ENCODE measurements around the gene CHTF18. TPM values are rescaled to one million over a fixed set of nuclear protein-coding genes. Genes with fewer than 3 reads are reported as not detected.

CHTF18 gene
- total RNA-seq, 2 experiments from 2014 or later, result 125 to 146 TPM

GRCh38 chr16:815861-816260 is 27.4 kb downstream of the CHTF18 start:
- BruUV-seq (replicated peaks), result no TSS peak
- intact Hi-C loops (cut with micrococcal nuclease; ENCODE audit: unreplicated experiment), result no loop called here

GRCh38 chr16:817001-817906 is 28.8 kb downstream of the CHTF18 start:
- H3K9me2 ChIP-seq (ENCODE audit: insufficient read depth, low read length), result no peaks in the 10 kb centered on the region
- H3K27ac ChIP-seq (ENCODE audit: low read depth, low read length, poor library complexity, severe bottlenecking), result no peak overlapping the region
- no peak overlapping the region for H3K4me3 ChIP-seq (ENCODE audit: low read depth, low read length, poor library complexity, severe bottlenecking)
- TF ChIP-seq EZH2phosphoT487 (IDR thresholded peaks at IDR 0.05; ENCODE audit: borderline replicate concordance, low read depth, low read length), result no peak
- H3K4me2 ChIP-seq (ENCODE audit: low read length), result no peak overlapping the region
- intact Hi-C loops (cut with micrococcal nuclease; ENCODE audit: unreplicated experiment), result no loop called here
- ChIA-PET CTCF (ENCODE audit: unreplicated experiment) (no interaction called here), POLR2A (no interaction called here)
- H3K36me3 ChIP-seq (ENCODE audit: insufficient read depth, low read length), result no peaks in the 10 kb centered on the region
- H3K79me2 ChIP-seq (ENCODE audit: insufficient read depth, low read depth, low read length), result no peaks in the 10 kb centered on the region
- H3K4me1 ChIP-seq (ENCODE audit: insufficient read depth, low read length, poor library complexity, severe bottlenecking), result no peaks in the 10 kb centered on the region
- no TSS peak for BruUV-seq (replicated peaks)
- H3K9me3 ChIP-seq (ENCODE audit: low read length), result no peaks in the 10 kb centered on the region
- H4K20me1 ChIP-seq (ENCODE audit: insufficient read depth, low read length), result no peaks in the 10 kb centered on the region
- no peak overlapping the region for H2AFZ ChIP-seq (ENCODE audit: low read length)
- no peak for DNase-seq (ENCODE audit: low spot score)

More at GRCh38 chr16:815861-816260, 27.4 kb downstream of the CHTF18 start:
- no peaks in the 10 kb centered on the region for H3K36me3 ChIP-seq (ENCODE audit: insufficient read depth, low read length)
- ChIA-PET POLR2A (no interaction called here), CTCF (ENCODE audit: unreplicated experiment) (no interaction called here)
- H3K4me1 ChIP-seq (ENCODE audit: insufficient read depth, low read length, poor library complexity, severe bottlenecking), result no peaks in the 10 kb centered on the region
- H3K4me3 ChIP-seq (ENCODE audit: low read depth, low read length, poor library complexity, severe bottlenecking), result no peak overlapping the region
- DNase-seq (ENCODE audit: low spot score), result no peak
- H3K9me3 ChIP-seq (ENCODE audit: low read length), result no peaks in the 10 kb centered on the region
- no peak overlapping the region for H2AFZ ChIP-seq (ENCODE audit: low read length)
- no peak overlapping the region for H3K4me2 ChIP-seq (ENCODE audit: low read length)
- no peaks in the 10 kb centered on the region for H3K9me2 ChIP-seq (ENCODE audit: insufficient read depth, low read length)
- TF ChIP-seq CTCF (conservative IDR thresholded peaks at IDR 0.05; ENCODE audit: low read length) (no peak), EZH2phosphoT487 (IDR thresholded peaks at IDR 0.05; ENCODE audit: borderline replicate concordance, low read depth, low read length) (no peak)
- H3K27ac ChIP-seq (ENCODE audit: low read depth, low read length, poor library complexity, severe bottlenecking), result no peak overlapping the region
- H3K79me2 ChIP-seq (ENCODE audit: insufficient read depth, low read depth, low read length), result no peaks in the 10 kb centered on the region
- H4K20me1 ChIP-seq (ENCODE audit: insufficient read depth, low read length), result no peaks in the 10 kb centered on the region

- no peak for DNase-seq (ENCODE audit: low spot score)
- intact Hi-C loops (cut with micrococcal nuclease; ENCODE audit: unreplicated experiment), result no loop called here
Measured at GRCh38 chr16:818132-818531, 29.7 kb downstream of the CHTF18 start.

More at GRCh38 chr16:818132-818531, 29.7 kb downstream of the CHTF18 start:
- no peak overlapping the region for H2AFZ ChIP-seq (ENCODE audit: low read length)
- BruUV-seq (replicated peaks), result no TSS peak
- TF ChIP-seq CTCF (conservative IDR thresholded peaks at IDR 0.05; ENCODE audit: low read length) (no peak), EZH2phosphoT487 (IDR thresholded peaks at IDR 0.05; ENCODE audit: borderline replicate concordance, low read depth, low read length) (no peak)
- H3K79me2 ChIP-seq (ENCODE audit: insufficient read depth, low read depth, low read length), result no peaks in the 10 kb centered on the region
- H3K9me3 ChIP-seq (ENCODE audit: low read length), result no peaks in the 10 kb centered on the region
- H3K4me1 ChIP-seq (ENCODE audit: insufficient read depth, low read length, poor library complexity, severe bottlenecking), result no peaks in the 10 kb centered on the region
- POLR2A ChIA-PET, result no interaction called here
- H4K20me1 ChIP-seq (ENCODE audit: insufficient read depth, low read length), result no peaks in the 10 kb centered on the region
- no peak overlapping the region for H3K4me3 ChIP-seq (ENCODE audit: low read depth, low read length, poor library complexity, severe bottlenecking)
- no peak overlapping the region for H3K4me2 ChIP-seq (ENCODE audit: low read length)
- no peak overlapping the region for H3K27ac ChIP-seq (ENCODE audit: low read depth, low read length, poor library complexity, severe bottlenecking)
- no peaks in the 10 kb centered on the region for H3K36me3 ChIP-seq (ENCODE audit: insufficient read depth, low read length)
- no peaks in the 10 kb centered on the region for H3K9me2 ChIP-seq (ENCODE audit: insufficient read depth, low read length)
- CTCF ChIA-PET (ENCODE audit: unreplicated experiment), result no interaction called here

All from OCI-LY7 (cell line).